Activated CD4-positive, CD25-positive, alpha-beta regulatory T cell treated with anti-CD3 and anti-CD28 coated beads, Interleukin-2, amount 50 U/mL, for 24 hours (primary cell): ENCODE data around the gene FARP2.
"Not testable (repeated sequence)": the region's sequence is repeated elsewhere in the genome, so short reads cannot be mapped to it uniquely, and the experiment has no call there.

Experiments
- ATAC-seq, 2 donors: fragments of 150-1000 bp; cut with Tn5 transposase; one replicate each; pipeline ENCODE4 v1.10.0; 2021; ENCODE audit warnings: mild to moderate bottlenecking in 1 of 2, moderate library complexity in 1 of 2

FARP2 gene

DNA sequence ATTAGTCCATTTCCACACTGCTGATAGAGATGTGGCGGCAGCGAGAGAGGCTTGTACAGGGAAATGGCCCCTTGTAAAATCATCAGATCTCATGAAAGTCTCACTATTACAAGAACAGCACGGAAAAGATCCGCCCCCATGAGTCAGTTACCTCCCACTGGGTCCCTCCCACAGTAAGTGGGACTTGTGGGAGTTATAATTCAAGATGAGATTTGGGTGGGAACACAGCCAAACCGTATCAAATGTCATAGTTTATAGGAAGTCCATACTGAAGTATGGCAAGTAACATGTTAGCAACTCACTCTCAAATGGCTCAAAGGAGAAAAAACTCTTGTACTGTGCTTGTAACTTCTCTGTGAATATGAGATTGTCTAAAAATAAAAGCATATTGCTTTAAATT lies 56.1 kb downstream of the FARP2 start:
- no peak for ATAC-seq

GRCh38 chr2:241413501-241413900 lies 57.4 kb downstream of the FARP2 start:
- not testable (repeated sequence) for ATAC-seq

GRCh38 chr2:241413929-241414580 lies 58.0 kb downstream of the FARP2 start:
- ATAC-seq: no peak

DNA sequence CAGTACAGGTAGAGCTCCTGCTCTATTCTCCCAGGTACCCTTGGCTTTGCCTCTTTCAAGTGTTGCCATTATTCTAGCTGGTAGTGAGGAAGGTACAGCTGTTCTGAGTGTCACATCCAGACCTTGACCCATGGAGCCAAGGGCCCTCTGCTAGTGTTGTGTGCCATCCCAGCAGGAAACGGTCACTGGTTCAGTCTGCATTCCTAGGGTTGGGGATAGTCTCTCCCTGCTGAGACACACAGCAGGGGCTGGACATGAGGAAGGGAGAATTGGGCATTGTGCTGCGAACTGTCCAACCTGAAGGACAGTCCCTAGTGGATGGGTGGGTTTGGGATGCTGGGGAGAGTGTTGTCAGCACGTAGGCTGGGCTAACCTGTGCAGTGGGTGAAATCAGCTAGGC lies 59.1 kb downstream of the FARP2 start:
- ATAC-seq: no peak

DNA sequence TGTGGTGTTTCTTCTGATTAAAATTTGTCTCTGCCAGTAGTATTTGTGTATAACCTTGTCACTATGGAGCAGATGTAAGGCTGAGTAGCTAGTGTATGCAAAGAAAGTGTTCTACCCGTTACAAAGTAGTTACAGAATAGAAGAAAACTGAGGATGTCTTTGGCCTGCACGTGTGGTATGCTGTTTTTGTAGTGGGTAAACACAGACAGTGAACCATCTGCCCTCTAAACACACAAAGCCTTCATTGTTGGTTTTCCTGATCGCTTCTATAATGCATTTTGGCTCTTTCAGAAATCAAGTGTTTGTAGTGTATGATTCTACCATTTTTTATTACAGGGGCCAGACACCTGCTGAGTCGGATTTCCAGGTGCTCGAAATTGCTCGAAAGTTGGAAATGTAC lies 61.5 kb downstream of the FARP2 start:
- ATAC-seq: no peak

- no peak for ATAC-seq
Observed at GRCh38 chr2:241421330-241421729, 65.2 kb downstream of the FARP2 start.

DNA sequence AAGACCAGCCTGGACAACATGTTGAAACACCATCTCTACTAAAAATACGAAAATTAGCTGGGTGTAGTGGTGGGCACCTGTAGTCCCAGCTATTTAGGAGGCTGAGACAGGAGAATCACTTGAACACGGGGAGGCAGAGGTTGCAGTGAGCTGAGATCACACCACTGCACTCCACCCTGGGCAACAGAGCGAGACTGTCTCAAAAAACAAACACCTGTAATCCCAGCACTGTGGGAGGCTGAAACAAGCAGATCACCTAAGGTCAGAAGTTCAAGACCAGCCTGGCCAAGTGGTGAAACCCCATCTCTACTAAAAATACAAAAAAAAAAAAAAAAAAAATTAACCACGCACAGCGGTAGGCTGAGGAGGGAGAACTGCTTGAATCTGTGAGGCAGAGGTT lies 65.9 kb downstream of the FARP2 start:
- ATAC-seq: not testable (repeated sequence)

DNA sequence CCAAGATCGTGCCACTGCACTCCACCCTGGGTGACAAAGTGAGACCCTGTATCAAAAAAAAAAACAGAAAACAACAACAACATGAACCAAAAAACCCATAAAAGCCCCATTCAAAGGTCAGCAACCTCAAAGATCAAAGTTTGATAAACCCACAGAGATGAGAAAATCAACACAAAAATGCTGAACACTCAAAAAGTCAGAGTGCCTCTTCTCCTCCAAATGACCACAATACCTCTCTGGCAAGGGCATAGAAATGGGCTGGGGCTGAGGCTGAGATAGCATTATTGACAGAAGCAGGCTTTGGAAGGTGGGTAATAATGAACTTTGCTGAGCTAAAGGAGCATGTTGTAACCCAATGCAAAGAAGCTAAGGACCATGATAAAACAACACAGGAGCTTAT lies 66.3 kb downstream of the FARP2 start:
- ATAC-seq: no peak

- ATAC-seq: not testable (repeated sequence)
Observed at GRCh38 chr2:241423489-241423888, 67.4 kb downstream of the FARP2 start.

- ATAC-seq: no peak
Observed at GRCh38 chr2:241425368-241425767, 69.3 kb downstream of the FARP2 start.

DNA sequence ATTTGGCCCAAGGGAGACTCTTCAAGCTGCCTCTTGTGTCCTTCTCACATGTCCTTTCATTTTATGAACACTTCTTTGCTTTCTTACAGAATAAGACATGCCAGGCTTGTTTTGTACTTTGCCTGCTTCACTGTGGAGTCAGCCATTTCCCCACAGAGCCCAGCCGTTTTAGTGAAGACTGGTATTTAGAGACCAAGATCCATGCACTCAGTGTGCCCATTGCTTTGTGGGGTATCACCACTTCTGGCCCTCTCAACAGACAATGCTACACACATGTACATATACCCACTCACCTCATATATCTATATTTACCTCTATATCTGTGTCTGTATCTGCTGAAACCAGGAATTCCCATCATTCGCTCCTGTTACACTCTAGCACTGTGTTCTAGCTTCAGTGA lies 74.1 kb downstream of the FARP2 start:
- ATAC-seq: no peak

- no peak for ATAC-seq
Observed at GRCh38 chr2:241432824-241433448, 76.9 kb downstream of the FARP2 start.

GRCh38 chr2:241437179-241437578 lies 81.1 kb downstream of the FARP2 start:
- no peak for ATAC-seq

GRCh38 chr2:241441492-241441891 lies 85.4 kb downstream of the FARP2 start:
- no peak for ATAC-seq

- peak; percentile 77 to 86 for ATAC-seq
Observed at GRCh38 chr2:241443486-241444223, 87.6 kb downstream of the FARP2 start.

DNA sequence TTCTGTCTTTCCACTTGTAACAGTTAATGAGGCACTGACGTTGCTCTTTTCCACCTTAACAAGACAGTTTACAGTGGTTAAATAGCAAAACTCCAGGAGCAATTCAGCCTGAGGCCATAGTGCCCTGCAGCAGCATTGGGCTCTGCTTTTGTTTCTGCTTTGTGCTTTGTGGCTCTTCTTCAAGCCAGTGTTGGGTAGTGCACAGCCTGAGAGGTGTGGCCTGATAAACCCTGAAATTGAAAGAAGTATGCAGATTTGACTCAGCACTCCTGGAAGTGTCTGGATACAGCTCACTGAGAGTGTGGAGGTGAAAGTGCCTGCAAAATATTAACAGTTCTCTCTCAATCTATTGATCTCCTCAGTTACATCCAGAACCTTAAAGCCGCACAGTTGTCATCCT lies 89.3 kb downstream of the FARP2 start:
- ATAC-seq: no peak

GRCh38 chr2:241450092-241450491 lies 94.0 kb downstream of the FARP2 start:
- not testable (repeated sequence) for ATAC-seq

GRCh38 chr2:241451840-241452506 lies 95.9 kb downstream of the FARP2 start:
- ATAC-seq: no peak

GRCh38 chr2:241453919-241454318 lies 97.8 kb downstream of the FARP2 start:
- ATAC-seq: not testable (repeated sequence)

DNA sequence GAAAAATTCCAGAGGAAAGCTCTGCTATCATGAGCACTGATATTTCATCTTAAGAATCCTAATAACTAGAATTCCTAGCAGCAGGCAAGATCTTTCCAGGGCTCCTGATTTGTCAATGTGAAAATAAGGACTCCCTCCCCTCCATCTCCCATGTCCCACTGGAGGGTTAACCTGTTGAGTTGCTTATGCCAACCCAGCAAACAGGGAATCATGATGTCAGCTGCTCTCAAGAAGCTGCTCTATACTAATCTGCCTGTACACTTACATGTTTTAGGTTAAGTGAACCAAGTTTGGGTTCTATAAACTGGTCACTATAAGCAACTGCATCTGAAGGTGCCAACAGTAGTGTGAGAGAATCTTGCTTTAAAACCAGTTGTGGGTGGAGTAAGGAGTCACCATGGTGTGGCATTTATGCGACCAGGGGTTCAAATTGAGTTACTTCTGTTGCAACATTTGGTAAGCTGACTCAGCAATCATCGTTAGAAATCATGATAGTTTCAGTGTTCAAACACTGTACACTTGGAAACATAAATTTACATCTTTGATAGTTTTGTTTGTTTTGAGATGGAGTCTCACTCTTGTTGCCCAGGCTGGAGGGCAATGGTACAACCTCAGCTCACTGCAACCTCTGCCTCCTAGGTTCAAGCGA lies 98.9 kb downstream of the FARP2 start:
- ATAC-seq: no peak

DNA sequence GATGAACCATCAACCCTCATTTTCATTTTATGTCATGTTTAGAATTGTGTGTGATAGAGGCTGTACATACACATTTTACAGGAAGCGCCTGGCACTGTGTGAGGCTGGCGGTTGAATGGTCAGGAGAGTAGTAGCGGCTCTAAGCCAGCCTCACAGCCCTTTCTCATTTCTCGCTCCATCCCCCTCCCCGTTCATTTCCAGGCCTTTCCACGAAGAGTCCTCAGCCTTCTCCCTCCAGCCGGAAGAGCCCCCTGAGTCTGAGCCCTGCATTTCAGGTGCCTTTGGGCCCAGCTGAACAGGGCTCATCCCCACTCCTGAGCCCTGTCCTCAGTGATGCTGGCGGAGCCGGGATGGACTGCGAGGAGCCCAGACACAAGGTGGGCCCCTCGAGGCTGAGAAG lies 100.5 kb downstream of the FARP2 start:
- no peak for ATAC-seq

- ATAC-seq: no peak
Observed at GRCh38 chr2:241458687-241459086, 102.6 kb downstream of the FARP2 start.

- no peak for ATAC-seq
Observed at GRCh38 chr2:241459520-241459919, 103.4 kb downstream of the FARP2 start.
